MCF 10A (cell line): ENCODE results near the gene SLC9B2. TPM values are rescaled to one million over a fixed set of nuclear protein-coding genes. Genes with fewer than 3 reads are reported as not detected.

Experiments used
- BruUV-seq: library from RNA; stranded (reverse); fragments of 400-500 nt; replicated peaks from 2 replicates; lab custom pipeline; 2021; lab: Mats Ljungman, UMichigan
- CTCF ChIA-PET: fragments of 300-600 bp; sonication (Branson Sonifier 250); formaldehyde crosslinking; extraction: SDS; loops from one replicate; lab custom pipeline; 2021; ENCODE audit warnings: antibody characterized with exemption, inconsistent platforms; lab: Yijun Ruan, JAX
- POLR2A ChIA-PET: fragments of 300-600, 350-650 bp; sonication (Branson Sonifier 250); formaldehyde crosslinking; extraction: SDS; loops from one replicate; lab custom pipeline; 2020; ENCODE audit warnings: antibody characterized with exemption, inconsistent platforms; lab: Yijun Ruan, JAX
- DNase-seq: peaks from one replicate; pipeline ENCODE4 v3.0.0-alpha.2; 2018; ENCODE audit not compliant: unreplicated experiment
- H3K27ac Mint-ChIP-seq: one replicate; pipeline ENCODE4 v1.8.0; 2022; ENCODE audit warnings: mild to moderate bottlenecking, low read depth, mixed read lengths; ENCODE audit not compliant: unreplicated experiment
- H3K27me3 Mint-ChIP-seq: one replicate; pipeline ENCODE4 v1.8.0; 2022; ENCODE audit warnings: mixed read lengths; ENCODE audit not compliant: insufficient read depth, unreplicated experiment
- H3K36me3 Mint-ChIP-seq: one replicate; pipeline ENCODE4 v1.8.0; 2022; ENCODE audit warnings: mild to moderate bottlenecking, moderate library complexity, mixed read lengths; ENCODE audit not compliant: insufficient read depth, unreplicated experiment
- H3K4me1 Mint-ChIP-seq: one replicate; pipeline ENCODE4 v1.8.0; 2022; ENCODE audit warnings: mixed read lengths; ENCODE audit not compliant: insufficient read depth, unreplicated experiment
- H3K4me3 Mint-ChIP-seq: one replicate; pipeline ENCODE4 v1.8.0; 2022; ENCODE audit warnings: mild to moderate bottlenecking, moderate library complexity, mixed read lengths; ENCODE audit not compliant: unreplicated experiment
- H3K9me3 Mint-ChIP-seq: one replicate; pipeline ENCODE4 v1.8.0; 2022; ENCODE audit warnings: mixed read lengths; ENCODE audit not compliant: unreplicated experiment
- CTCF ChIP-seq: fragments of 200-600 bp; IDR thresholded peaks from one replicate; pipeline ENCODE4 v1.8.0; 2022; ENCODE audit warnings: antibody characterized with exemption, mild to moderate bottlenecking; ENCODE audit not compliant: unreplicated experiment
- intact Hi-C: fragments of 100-400 bp; cut with micrococcal nuclease; formaldehyde crosslinking; loops from 2 replicates; pipeline ENCODE4 v1.14.1; 2022
- total RNA-seq: library from RNA; stranded (reverse); gene quantifications from 2 replicates; pipeline ENCODE4 v1.2.3, GENCODE V29; 2022

The SLC9B2 gene
- total RNA-seq, 1 experiment from 2014 or later: 28.7 TPM

- Mint-ChIP-seq H3K36me3 (peaks cover 10% of the 10 kb centered on the region), H3K4me3 (no peak overlapping the region), H3K27ac (no peak overlapping the region), H3K9me3 (no peaks in the 10 kb centered on the region), H3K4me1 (peaks cover 5% of the 10 kb centered on the region), H3K27me3 (no peaks in the 10 kb centered on the region)
- POLR2A ChIA-PET: interaction anchor here (2.1 kb wide), 1 partner anchor 9 kb away, joined by 9 read pairs; the partner anchor contains the start of gene SLC9B1
- DNase-seq: no peak
- CTCF ChIA-PET: interaction anchor here (1.0 to 2.5 kb wide), 4 partner anchors 9 to 409 kb away, joined by 3 to 8 read pairs (median 6); partner anchors contain the start of gene SLC9B1
- BruUV-seq: no TSS peak
- intact Hi-C loops: no loop called here
- TF ChIP-seq CTCF: no peak
Observed at GRCh38 chr4:103029300-103029699, 47.3 kb downstream of the SLC9B2 start.

- no TSS peak for BruUV-seq
- H3K9me3 Mint-ChIP-seq: no peaks in the 10 kb centered on the region
- no peak for TF ChIP-seq CTCF
- peaks cover 22% of the 10 kb centered on the region for H3K36me3 Mint-ChIP-seq
- ChIA-PET CTCF (no interaction called here), POLR2A (no interaction called here)
- no peak overlapping the region for H3K4me3 Mint-ChIP-seq
- intact Hi-C loops: no loop called here
- H3K27me3 Mint-ChIP-seq: no peaks in the 10 kb centered on the region
- H3K27ac Mint-ChIP-seq: no peak overlapping the region
- H3K4me1 Mint-ChIP-seq: peaks cover 5% of the 10 kb centered on the region
- DNase-seq: peak; percentile 20
Observed at GRCh38 chr4:103026868-103027267, 49.7 kb downstream of the SLC9B2 start.

- Mint-ChIP-seq H3K9me3 (no peaks in the 10 kb centered on the region), H3K4me1 (peaks cover 5% of the 10 kb centered on the region), H3K27me3 (no peaks in the 10 kb centered on the region), H3K36me3 (peaks cover 20% of the 10 kb centered on the region), H3K4me3 (no peak overlapping the region), H3K27ac (no peak overlapping the region)
- intact Hi-C loops: no loop called here
- no TSS peak for BruUV-seq
- ChIA-PET POLR2A (interaction anchor here (2.0 kb wide), 1 partner anchor 197 kb away, joined by 9 read pairs; the partner anchor contains the start of gene UBE2D3), CTCF (interaction anchor here (0.7 to 1.1 kb wide), 3 partner anchors 50 to 405 kb away, joined by 3 read pairs; no protein-coding TSS in a partner anchor)
- no peak for TF ChIP-seq CTCF
- DNase-seq: no peak
Observed at GRCh38 chr4:103024996-103025395, 51.6 kb downstream of the SLC9B2 start.

- ChIA-PET POLR2A (interaction anchor here (1.2 kb wide), 1 partner anchor 10 kb away, joined by 3 read pairs; no protein-coding TSS in a partner anchor), CTCF (interaction anchor here (1.0 kb wide), 1 partner anchor 400 kb away, joined by 3 read pairs; no protein-coding TSS in a partner anchor)
- H3K36me3 Mint-ChIP-seq: peaks cover 11% of the 10 kb centered on the region
- TF ChIP-seq CTCF: no peak
- intact Hi-C loops: no loop called here
- H3K9me3 Mint-ChIP-seq: no peaks in the 10 kb centered on the region
- no peak for DNase-seq
- H3K4me3 Mint-ChIP-seq: no peak overlapping the region
- H3K27ac Mint-ChIP-seq: peak overlapping the region; percentile 49
- no peaks in the 10 kb centered on the region for H3K27me3 Mint-ChIP-seq
- no TSS peak for BruUV-seq
- peaks cover 5% of the 10 kb centered on the region for H3K4me1 Mint-ChIP-seq
Observed at GRCh38 chr4:103021120-103021519, 55.4 kb downstream of the SLC9B2 start.
